Parathyroid adenoma (tissue), 2 donors: ENCODE measurements around the gene SPOCK1.

Source experiments
- H2AFZ ChIP-seq: fragments of 300-600 bp; sonication (generic); one replicate; pipeline ENCODE4 v1.7.0; 2017; ENCODE audit warnings: antibody characterized with exemption, mild to moderate bottlenecking
- H3K27ac ChIP-seq: fragments of 300-600 bp; sonication (generic); one replicate; pipeline ENCODE4 v1.7.0; 2017
- H3K27me3 ChIP-seq: fragments of 300-600 bp; sonication (generic); one replicate; pipeline ENCODE4 v1.7.0; 2017; ENCODE audit warnings: low read length; ENCODE audit not compliant: control insufficient read depth, insufficient read depth
- H3K36me3 ChIP-seq: fragments of 300-600 bp; sonication (generic); one replicate; pipeline ENCODE4 v1.7.0; 2017; ENCODE audit warnings: low read length; ENCODE audit not compliant: control insufficient read depth, insufficient read depth
- H3K4me1 ChIP-seq: fragments of 300-600 bp; sonication (generic); one replicate; pipeline ENCODE4 v1.7.0; 2017; ENCODE audit warnings: control low read depth
- H3K4me2 ChIP-seq: fragments of 300-600 bp; sonication (generic); one replicate; pipeline ENCODE4 v1.7.0; 2017; ENCODE audit warnings: low read length
- H3K4me3 ChIP-seq: fragments of 300-600 bp; sonication (generic); one replicate; pipeline ENCODE4 v1.7.0; 2017; ENCODE audit warnings: low read depth, low read length
- H3K79me2 ChIP-seq: fragments of 300-600 bp; sonication (generic); one replicate; pipeline ENCODE4 v1.7.0; 2017; ENCODE audit warnings: control low read depth
- H3K9ac ChIP-seq: fragments of 300-600 bp; sonication (generic); one replicate; pipeline ENCODE4 v1.7.0; 2017; ENCODE audit warnings: mild to moderate bottlenecking
- H3K9me3 ChIP-seq: fragments of 300-600 bp; sonication (generic); one replicate; pipeline ENCODE4 v1.7.0; 2017; ENCODE audit warnings: low read length; ENCODE audit not compliant: control insufficient read depth
- CTCF ChIP-seq: fragments of 300-600 bp; sonication (generic); IDR thresholded peaks from one replicate; pipeline ENCODE4 v1.7.0; 2017; ENCODE audit warnings: antibody characterized with exemption, mild to moderate bottlenecking
- donor health status: primary hyperparathyroidism.

SPOCK1 gene

GRCh38 chr5:137365126-137365865 lies 133.8 kb downstream of the SPOCK1 start:
- no peaks in the 10 kb centered on the region for H3K79me2 ChIP-seq
- H3K4me3 ChIP-seq, result no peak overlapping the region
- H3K9me3 ChIP-seq, result no peaks in the 10 kb centered on the region
- H2AFZ ChIP-seq, result no peak overlapping the region
- H3K4me1 ChIP-seq, result no peaks in the 10 kb centered on the region
- no peaks in the 10 kb centered on the region for H3K36me3 ChIP-seq
- no peak for TF ChIP-seq CTCF
- no peak overlapping the region for H3K4me2 ChIP-seq
- no peak overlapping the region for H3K27ac ChIP-seq
- H3K9ac ChIP-seq, result no peak overlapping the region
- no peaks in the 10 kb centered on the region for H3K27me3 ChIP-seq

GRCh38 chr5:137361280-137361679 lies 137.8 kb downstream of the SPOCK1 start:
- Histone ChIP-seq H3K79me2 (no peaks in the 10 kb centered on the region), H3K4me3 (no peak overlapping the region), H3K9ac (no peak overlapping the region), H2AFZ (no peak overlapping the region), H3K4me2 (no peak overlapping the region), H3K9me3 (no peaks in the 10 kb centered on the region), H3K4me1 (no peaks in the 10 kb centered on the region), H3K27me3 (no peaks in the 10 kb centered on the region), H3K27ac (no peak overlapping the region), H3K36me3 (no peaks in the 10 kb centered on the region)
- TF ChIP-seq CTCF, result no peak

- Histone ChIP-seq H3K9ac (no peak overlapping the region), H3K4me2 (no peak overlapping the region), H3K36me3 (no peaks in the 10 kb centered on the region), H3K79me2 (no peaks in the 10 kb centered on the region), H3K27me3 (no peaks in the 10 kb centered on the region), H3K4me3 (no peak overlapping the region), H3K9me3 (no peaks in the 10 kb centered on the region), H3K4me1 (no peaks in the 10 kb centered on the region), H2AFZ (no peak overlapping the region), H3K27ac (no peak overlapping the region)
- no peak for TF ChIP-seq CTCF
Observed at GRCh38 chr5:137360607-137361006, 138.5 kb downstream of the SPOCK1 start.

GRCh38 chr5:137359941-137360340 lies 139.2 kb downstream of the SPOCK1 start:
- H3K4me3 ChIP-seq, result no peak overlapping the region
- H3K9ac ChIP-seq, result no peak overlapping the region
- H3K27me3 ChIP-seq, result no peaks in the 10 kb centered on the region
- H3K27ac ChIP-seq, result no peak overlapping the region
- no peaks in the 10 kb centered on the region for H3K9me3 ChIP-seq
- no peaks in the 10 kb centered on the region for H3K4me1 ChIP-seq
- no peak overlapping the region for H3K4me2 ChIP-seq
- H2AFZ ChIP-seq, result no peak overlapping the region
- TF ChIP-seq CTCF, result no peak
- no peaks in the 10 kb centered on the region for H3K36me3 ChIP-seq
- H3K79me2 ChIP-seq, result no peaks in the 10 kb centered on the region

GRCh38 chr5:137357436-137357835 lies 141.7 kb downstream of the SPOCK1 start:
- Histone ChIP-seq H3K4me3 (no peak overlapping the region), H2AFZ (no peak overlapping the region), H3K79me2 (no peaks in the 10 kb centered on the region), H3K36me3 (no peaks in the 10 kb centered on the region), H3K9me3 (no peaks in the 10 kb centered on the region), H3K9ac (no peak overlapping the region), H3K27me3 (no peaks in the 10 kb centered on the region), H3K27ac (no peak overlapping the region), H3K4me2 (no peak overlapping the region), H3K4me1 (no peaks in the 10 kb centered on the region)
- no peak for TF ChIP-seq CTCF
